Measurements from ENCODE around the gene PLA2G4F.

Gene PLA2G4F

DNA sequence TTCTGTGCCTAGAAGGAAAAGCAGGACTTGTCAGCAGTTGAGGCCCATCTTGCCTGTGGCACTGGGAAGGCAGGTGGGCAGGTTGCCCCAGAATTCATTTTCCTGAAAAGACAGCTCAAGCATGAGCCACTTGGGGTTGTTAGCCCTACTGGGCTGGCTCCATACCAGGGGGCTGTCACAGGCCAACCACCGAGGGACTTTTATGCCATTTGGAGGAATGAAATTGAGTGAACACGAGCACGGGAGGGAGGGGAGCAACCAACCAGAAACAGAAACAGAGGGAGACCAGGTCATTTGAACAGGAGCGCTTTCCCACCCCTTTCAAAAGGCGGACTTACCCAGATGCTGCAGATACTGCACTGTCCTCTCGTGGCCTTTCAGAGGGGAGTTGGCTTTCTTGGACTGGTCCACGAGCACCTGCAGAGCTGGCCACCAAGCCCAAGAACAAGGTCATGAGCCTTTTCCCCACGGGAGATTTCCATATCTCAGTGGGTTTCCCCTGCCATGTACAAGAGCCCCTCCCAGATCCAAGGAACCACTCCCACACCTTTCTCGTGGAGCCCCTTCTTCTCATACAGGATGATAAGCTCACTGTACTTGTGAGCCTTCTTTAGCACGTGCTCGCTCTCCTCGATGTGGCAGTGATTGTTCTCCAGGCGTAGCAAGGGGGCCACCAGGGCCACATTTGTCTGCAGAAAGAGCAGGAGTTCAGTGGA, 9.9 kb upstream of the PLA2G4F start (continued):
- TF ChIP-seq, protein P1, sequence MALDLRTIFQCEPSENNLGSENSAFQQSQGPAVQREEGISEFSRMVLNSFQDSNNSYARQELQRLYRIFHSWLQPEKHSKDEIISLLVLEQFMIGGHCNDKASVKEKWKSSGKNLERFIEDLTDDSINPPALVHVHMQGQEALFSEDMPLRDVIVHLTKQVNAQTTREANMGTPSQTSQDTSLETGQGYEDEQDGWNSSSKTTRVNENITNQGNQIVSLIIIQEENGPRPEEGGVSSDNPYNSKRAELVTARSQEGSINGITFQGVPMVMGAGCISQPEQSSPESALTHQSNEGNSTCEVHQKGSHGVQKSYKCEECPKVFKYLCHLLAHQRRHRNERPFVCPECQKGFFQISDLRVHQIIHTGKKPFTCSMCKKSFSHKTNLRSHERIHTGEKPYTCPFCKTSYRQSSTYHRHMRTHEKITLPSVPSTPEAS (tag by site-specific recombination; IDR thresholded peaks at IDR 0.05) = no peak

DNA sequence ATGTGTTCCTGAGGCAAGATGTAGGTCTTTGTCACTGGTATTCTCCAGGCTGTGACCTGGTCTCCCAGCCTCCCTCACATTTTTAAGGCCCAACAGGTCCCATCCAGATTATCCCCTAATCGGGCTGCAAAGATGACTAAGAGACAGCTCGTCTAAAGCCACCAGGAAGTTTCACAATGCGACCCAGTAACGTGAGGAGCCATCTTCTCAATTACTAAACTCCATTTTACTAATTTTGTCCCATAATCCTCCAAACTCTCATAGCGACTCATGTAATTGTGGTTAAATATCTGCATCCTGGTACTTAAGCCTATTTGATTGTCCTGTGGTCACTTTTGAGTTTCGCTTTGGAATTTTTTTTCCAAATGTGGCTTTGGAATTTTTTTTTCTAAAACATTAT, 8.7 kb upstream of the PLA2G4F start:
- CTCF ChIA-PET = no interaction called here
- POLR2A ChIA-PET = no interaction called here
- Histone ChIP-seq H3K4me3 (ENCODE audit: low read depth, low read length) (no peak overlapping the region), H3K4me1 (ENCODE audit: control insufficient read depth, insufficient read depth, low read length) (no peaks in the 10 kb centered on the region), H3K27ac (ENCODE audit: extremely low read depth, low read depth, low read length) (no peak overlapping the region), H3K9me3 (ENCODE audit: control insufficient read depth, insufficient read depth, low read depth, low read length) (no peaks in the 10 kb centered on the region), H3K36me3 (ENCODE audit: control insufficient read depth in 2 of 2, insufficient read depth in 1 of 2, low read length in 2 of 2) (peaks cover 6 to 97% of the 10 kb centered on the region in 2 experiments)
- TF ChIP-seq ZNF23 (tag by site-specific recombination; IDR thresholded peaks at IDR 0.05; ENCODE audit: borderline replicate concordance) = no peak

DNA sequence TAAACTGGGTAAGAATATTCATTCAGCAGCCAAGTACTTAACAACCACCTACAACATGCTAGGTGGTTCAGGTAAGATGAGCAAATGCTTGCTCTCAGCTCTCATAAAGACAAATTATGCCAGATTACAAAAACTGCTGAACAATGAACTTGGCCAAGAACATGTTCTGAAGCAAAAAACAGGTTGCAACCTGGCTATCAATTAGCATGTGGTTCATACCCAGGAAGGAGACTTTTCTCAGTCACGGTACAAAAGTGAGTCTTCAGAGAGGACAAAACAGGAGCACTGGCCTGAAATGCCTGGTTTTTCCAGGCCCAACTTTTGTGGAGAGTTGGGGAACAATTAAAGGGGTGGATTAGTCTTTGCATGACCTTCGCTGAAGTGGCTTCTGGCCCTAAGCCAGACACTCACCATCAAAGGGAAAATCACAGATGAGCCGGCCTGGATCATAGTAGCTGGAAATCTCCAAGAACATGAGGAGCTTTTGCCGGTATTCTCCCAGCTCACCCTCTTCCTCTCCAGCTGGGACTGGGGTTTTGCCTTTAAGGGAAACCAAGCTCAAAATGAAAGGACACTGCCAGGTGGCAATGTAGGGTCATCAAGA, 7.6 kb upstream of the PLA2G4F start:
- H3K4me3 ChIP-seq (ENCODE audit: low read depth, low read length) = no peak overlapping the region
- POLR2A ChIA-PET = no interaction called here
- no peak overlapping the region for H3K27ac ChIP-seq (ENCODE audit: extremely low read depth, low read depth, low read length)
- no peaks in the 10 kb centered on the region for H3K9me3 ChIP-seq (ENCODE audit: control insufficient read depth, insufficient read depth, low read depth, low read length)
- no peaks in the 10 kb centered on the region for H3K4me1 ChIP-seq (ENCODE audit: control insufficient read depth, insufficient read depth, low read length)
- CTCF ChIA-PET = no interaction called here
- peaks cover 2 to 98% of the 10 kb centered on the region in 2 experiments for H3K36me3 ChIP-seq (ENCODE audit: control insufficient read depth in 2 of 2, insufficient read depth in 1 of 2, low read length in 2 of 2)
- TF ChIP-seq ZNF416 (tag by site-specific recombination; IDR thresholded peaks at IDR 0.05) (no peak), KLF16 (tag by site-specific recombination; IDR thresholded peaks at IDR 0.05) (no peak), ZNF623 (tag by site-specific recombination; IDR thresholded peaks at IDR 0.05) (no peak), PRDM1 (tag by site-specific recombination; IDR thresholded peaks at IDR 0.05) (no peak), ZNF202 (tag by site-specific recombination; IDR thresholded peaks at IDR 0.05; ENCODE audit: borderline replicate concordance) (no peak), ZNF660 (tag by site-specific recombination; IDR thresholded peaks at IDR 0.05) (no peak), ZNF530 (tag by site-specific recombination; IDR thresholded peaks at IDR 0.05; ENCODE audit: low read depth) (no peak), ZSCAN23 (tag by site-specific recombination; IDR thresholded peaks at IDR 0.05) (no peak), ZNF423 (tag by site-specific recombination; IDR thresholded peaks at IDR 0.05) (no peak), ZBTB8A (tag by site-specific recombination; IDR thresholded peaks at IDR 0.05) (no peak), TRIM28 (IDR thresholded peaks at IDR 0.05; ENCODE audit: borderline replicate concordance, low read length) (no peak), ZNF555 (tag by site-specific recombination; conservative IDR thresholded peaks at IDR 0.05) (no peak), ZNF76 (tag by site-specific recombination; IDR thresholded peaks at IDR 0.05; ENCODE audit: borderline replicate concordance, low read depth) (no peak), MYNN (tag by site-specific recombination; IDR thresholded peaks at IDR 0.05; ENCODE audit: borderline replicate concordance) (no peak), BCL11A (tag by site-specific recombination; IDR thresholded peaks at IDR 0.05; ENCODE audit: low read depth) (no peak), ZNF776 (tag by site-specific recombination; IDR thresholded peaks at IDR 0.05; ENCODE audit: borderline replicate concordance) (no peak), ZNF549 (tag by site-specific recombination; IDR thresholded peaks at IDR 0.05) (no peak)
- TF ChIP-seq, protein P2, sequence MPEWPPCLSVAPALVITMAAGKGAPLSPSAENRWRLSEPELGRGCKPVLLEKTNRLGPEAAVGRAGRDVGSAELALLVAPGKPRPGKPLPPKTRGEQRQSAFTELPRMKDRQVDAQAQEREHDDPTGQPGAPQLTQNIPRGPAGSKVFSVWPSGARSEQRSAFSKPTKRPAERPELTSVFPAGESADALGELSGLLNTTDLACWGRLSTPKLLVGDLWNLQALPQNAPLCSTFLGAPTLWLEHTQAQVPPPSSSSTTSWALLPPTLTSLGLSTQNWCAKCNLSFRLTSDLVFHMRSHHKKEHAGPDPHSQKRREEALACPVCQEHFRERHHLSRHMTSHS (tag by site-specific recombination; IDR thresholded peaks at IDR 0.05) = no peak
- TF ChIP-seq, protein P3, sequence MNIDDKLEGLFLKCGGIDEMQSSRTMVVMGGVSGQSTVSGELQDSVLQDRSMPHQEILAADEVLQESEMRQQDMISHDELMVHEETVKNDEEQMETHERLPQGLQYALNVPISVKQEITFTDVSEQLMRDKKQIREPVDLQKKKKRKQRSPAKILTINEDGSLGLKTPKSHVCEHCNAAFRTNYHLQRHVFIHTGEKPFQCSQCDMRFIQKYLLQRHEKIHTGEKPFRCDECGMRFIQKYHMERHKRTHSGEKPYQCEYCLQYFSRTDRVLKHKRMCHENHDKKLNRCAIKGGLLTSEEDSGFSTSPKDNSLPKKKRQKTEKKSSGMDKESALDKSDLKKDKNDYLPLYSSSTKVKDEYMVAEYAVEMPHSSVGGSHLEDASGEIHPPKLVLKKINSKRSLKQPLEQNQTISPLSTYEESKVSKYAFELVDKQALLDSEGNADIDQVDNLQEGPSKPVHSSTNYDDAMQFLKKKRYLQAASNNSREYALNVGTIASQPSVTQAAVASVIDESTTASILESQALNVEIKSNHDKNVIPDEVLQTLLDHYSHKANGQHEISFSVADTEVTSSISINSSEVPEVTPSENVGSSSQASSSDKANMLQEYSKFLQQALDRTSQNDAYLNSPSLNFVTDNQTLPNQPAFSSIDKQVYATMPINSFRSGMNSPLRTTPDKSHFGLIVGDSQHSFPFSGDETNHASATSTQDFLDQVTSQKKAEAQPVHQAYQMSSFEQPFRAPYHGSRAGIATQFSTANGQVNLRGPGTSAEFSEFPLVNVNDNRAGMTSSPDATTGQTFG (tag by site-specific recombination; IDR thresholded peaks at IDR 0.05; ENCODE audit: borderline replicate concordance) = no peak
- TF ChIP-seq, protein P4, sequence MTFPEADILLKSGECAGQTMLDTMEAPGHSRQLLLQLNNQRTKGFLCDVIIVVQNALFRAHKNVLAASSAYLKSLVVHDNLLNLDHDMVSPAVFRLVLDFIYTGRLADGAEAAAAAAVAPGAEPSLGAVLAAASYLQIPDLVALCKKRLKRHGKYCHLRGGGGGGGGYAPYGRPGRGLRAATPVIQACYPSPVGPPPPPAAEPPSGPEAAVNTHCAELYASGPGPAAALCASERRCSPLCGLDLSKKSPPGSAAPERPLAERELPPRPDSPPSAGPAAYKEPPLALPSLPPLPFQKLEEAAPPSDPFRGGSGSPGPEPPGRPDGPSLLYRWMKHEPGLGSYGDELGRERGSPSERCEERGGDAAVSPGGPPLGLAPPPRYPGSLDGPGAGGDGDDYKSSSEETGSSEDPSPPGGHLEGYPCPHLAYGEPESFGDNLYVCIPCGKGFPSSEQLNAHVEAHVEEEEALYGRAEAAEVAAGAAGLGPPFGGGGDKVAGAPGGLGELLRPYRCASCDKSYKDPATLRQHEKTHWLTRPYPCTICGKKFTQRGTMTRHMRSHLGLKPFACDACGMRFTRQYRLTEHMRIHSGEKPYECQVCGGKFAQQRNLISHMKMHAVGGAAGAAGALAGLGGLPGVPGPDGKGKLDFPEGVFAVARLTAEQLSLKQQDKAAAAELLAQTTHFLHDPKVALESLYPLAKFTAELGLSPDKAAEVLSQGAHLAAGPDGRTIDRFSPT (tag by site-specific recombination; IDR thresholded peaks at IDR 0.05) = no peak

Measured in HEK293 (cell line).